ENCODE results near the gene CCSER1.

The CCSER1 gene

DNA sequence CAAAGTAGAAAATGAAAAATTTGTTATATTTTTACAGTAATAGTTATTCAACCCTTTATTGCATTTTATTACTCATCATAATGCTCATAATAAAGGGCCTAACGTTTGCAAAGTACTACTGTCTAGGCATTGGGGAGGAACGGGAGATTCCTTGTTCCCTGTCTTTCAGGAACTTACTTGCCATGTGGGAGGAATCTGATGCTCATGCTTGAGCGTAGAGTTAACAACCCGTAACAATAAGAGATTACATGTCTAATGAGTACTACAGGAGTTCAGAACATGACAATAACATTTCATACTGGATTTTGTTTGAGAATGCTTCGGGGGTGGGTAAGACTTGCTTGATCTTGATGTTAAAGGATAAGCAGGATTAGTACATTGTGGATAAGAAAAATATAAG is 2.9 kb downstream of the CCSER1 start:
- no peaks in the 10 kb centered on the region for H3K36me3 ChIP-seq (ENCODE audit: control insufficient read depth, low read depth, low read length)
- peaks cover 42% of the 10 kb centered on the region for H3K27me3 ChIP-seq (ENCODE audit: control insufficient read depth, insufficient read depth, low read length)
- H3K4me1 ChIP-seq (ENCODE audit: control insufficient read depth, low read depth, low read length): peaks cover 10% of the 10 kb centered on the region
- H3K4me3 ChIP-seq (ENCODE audit: low read length): no peak overlapping the region
- H3K9ac ChIP-seq (ENCODE audit: low read length): no peak overlapping the region
- no peak overlapping the region for H3K27ac ChIP-seq (ENCODE audit: low read length)
- H3K9me3 ChIP-seq (ENCODE audit: control insufficient read depth, low read depth, low read length): no peaks in the 10 kb centered on the region

DNA sequence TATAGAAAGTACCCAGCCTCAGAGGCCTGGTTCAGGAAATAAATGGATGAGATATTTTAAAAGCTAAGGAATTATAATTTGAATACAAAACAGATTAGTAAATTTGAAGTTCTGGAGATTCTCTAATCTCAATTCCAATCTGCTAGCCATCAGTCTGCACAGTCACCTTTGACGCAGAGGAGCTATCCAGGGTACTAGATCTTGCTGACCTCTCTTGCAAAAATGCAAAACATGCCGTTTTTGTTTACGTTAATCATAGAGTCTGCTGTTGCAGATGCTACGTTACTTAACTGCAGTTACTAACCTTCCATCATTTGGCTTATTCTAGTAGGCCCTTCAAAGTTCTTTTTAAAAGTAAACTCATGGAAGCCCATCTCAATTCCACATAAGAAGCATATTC is 10.4 kb downstream of the CCSER1 start:
- Histone ChIP-seq H3K27ac (ENCODE audit: low read length) (no peak overlapping the region), H3K36me3 (ENCODE audit: control insufficient read depth, low read depth, low read length) (no peaks in the 10 kb centered on the region), H3K4me1 (ENCODE audit: control insufficient read depth, low read depth, low read length) (no peaks in the 10 kb centered on the region), H3K4me3 (ENCODE audit: low read length) (no peak overlapping the region), H3K9ac (ENCODE audit: low read length) (no peak overlapping the region), H3K9me3 (ENCODE audit: control insufficient read depth, low read depth, low read length) (no peaks in the 10 kb centered on the region), H3K27me3 (ENCODE audit: control insufficient read depth, insufficient read depth, low read length) (no peaks in the 10 kb centered on the region)

DNA sequence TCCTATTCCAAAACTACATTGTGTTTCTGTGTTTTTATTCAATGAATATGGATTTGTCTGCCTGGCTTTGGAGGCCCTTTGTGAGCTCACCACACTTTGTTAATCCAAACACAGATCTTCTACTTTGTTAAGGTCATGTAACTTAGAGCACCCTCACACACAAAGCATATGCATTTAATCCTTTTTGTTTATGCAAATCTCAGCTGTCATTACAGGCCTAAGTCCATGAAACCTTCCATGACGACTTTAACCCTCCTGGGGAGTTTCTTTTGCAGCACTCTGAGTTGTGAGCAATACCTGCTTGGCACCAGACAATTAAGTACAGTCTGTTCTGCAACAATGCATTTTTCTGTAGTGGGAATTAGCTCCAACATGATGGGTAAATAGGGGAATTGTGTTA is 14.9 kb downstream of the CCSER1 start:
- peaks cover 6% of the 10 kb centered on the region for H3K4me1 ChIP-seq (ENCODE audit: control insufficient read depth, low read depth, low read length)
- no peaks in the 10 kb centered on the region for H3K9me3 ChIP-seq (ENCODE audit: control insufficient read depth, low read depth, low read length)
- H3K27me3 ChIP-seq (ENCODE audit: control insufficient read depth, insufficient read depth, low read length): no peaks in the 10 kb centered on the region
- no peaks in the 10 kb centered on the region for H3K36me3 ChIP-seq (ENCODE audit: control insufficient read depth, low read depth, low read length)
- no peak overlapping the region for H3K4me3 ChIP-seq (ENCODE audit: low read length)
- H3K27ac ChIP-seq (ENCODE audit: low read length): no peak overlapping the region
- H3K9ac ChIP-seq (ENCODE audit: low read length): no peak overlapping the region

DNA sequence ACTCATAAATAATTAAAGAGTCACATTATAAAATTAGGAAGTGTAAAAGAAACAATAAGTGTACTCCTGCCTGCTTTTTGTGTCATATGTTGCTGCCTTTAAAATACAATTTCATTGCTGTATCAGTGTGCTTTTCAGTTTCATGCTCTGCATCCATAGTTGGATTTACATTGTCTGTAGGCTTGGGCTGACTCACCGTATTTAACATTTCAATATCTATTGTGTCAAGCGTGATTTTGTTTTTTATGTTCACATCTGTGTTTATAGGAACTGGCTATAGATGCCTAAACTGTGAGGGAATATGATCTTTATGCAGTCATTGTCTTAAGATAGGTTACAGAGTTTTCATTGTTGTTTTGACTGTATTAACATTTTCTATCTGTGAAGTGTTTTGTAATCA is 18.1 kb downstream of the CCSER1 start:
- Histone ChIP-seq H3K9me3 (ENCODE audit: control insufficient read depth, low read depth, low read length) (no peaks in the 10 kb centered on the region), H3K4me3 (ENCODE audit: low read length) (no peak overlapping the region), H3K27me3 (ENCODE audit: control insufficient read depth, insufficient read depth, low read length) (no peaks in the 10 kb centered on the region), H3K4me1 (ENCODE audit: control insufficient read depth, low read depth, low read length) (peaks cover 6% of the 10 kb centered on the region), H3K27ac (ENCODE audit: low read length) (peak overlapping the region; percentile 2), H3K36me3 (ENCODE audit: control insufficient read depth, low read depth, low read length) (no peaks in the 10 kb centered on the region), H3K9ac (ENCODE audit: low read length) (no peak overlapping the region)

DNA sequence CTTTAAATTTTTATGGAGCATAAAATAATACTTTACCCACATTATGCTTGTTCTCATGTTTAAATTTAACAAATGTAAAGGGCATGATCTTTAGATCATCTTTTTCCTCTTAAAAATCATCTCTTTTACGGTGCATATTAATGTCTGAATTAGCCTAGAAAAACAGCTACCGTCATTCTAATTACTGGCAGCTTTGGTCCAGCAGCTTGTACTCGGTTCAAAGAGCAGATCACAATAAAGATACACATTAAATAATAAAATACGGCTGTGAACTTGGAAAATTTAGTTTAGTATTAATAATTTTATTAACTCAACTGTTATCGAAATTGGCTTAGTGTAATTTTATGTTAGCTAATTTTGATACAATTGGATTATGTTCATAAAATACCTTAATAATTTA is 19.1 kb downstream of the CCSER1 start:
- Histone ChIP-seq H3K9me3 (ENCODE audit: control insufficient read depth, low read depth, low read length) (no peaks in the 10 kb centered on the region), H3K36me3 (ENCODE audit: control insufficient read depth, low read depth, low read length) (no peaks in the 10 kb centered on the region), H3K27ac (ENCODE audit: low read length) (no peak overlapping the region), H3K27me3 (ENCODE audit: control insufficient read depth, insufficient read depth, low read length) (no peaks in the 10 kb centered on the region), H3K4me3 (ENCODE audit: low read length) (no peak overlapping the region), H3K9ac (ENCODE audit: low read length) (no peak overlapping the region), H3K4me1 (ENCODE audit: control insufficient read depth, low read depth, low read length) (peaks cover 6% of the 10 kb centered on the region)

DNA sequence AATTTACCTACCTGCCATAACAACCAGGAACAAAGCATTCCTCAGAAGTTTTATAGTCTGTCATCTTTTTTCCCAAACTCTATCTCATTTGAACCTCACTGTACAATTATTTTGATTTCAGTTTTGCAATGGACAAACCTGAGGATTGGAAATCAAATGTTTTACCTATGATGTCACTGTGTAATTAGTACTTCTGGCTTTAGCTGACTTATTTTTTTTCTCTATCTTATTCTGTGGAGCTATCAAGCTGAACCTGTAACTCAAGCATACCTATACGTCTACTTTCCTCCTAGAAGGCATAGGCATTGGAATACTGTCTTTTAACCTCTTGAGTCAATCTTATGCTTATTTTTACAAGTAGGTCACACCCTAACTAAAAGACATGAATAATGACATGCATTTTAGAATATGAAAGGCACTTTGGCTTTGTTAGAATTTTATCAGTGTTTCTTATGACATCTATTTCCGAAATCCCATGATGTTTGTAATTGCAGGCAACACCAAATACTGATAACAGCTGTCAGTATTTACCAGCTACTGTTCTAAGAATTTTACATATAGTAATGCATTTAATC is 21.5 kb downstream of the CCSER1 start:
- no peak overlapping the region for H3K9ac ChIP-seq (ENCODE audit: low read length)
- H3K4me3 ChIP-seq (ENCODE audit: low read length): no peak overlapping the region
- H3K4me1 ChIP-seq (ENCODE audit: control insufficient read depth, low read depth, low read length): peaks cover 6% of the 10 kb centered on the region
- no peak overlapping the region for H3K27ac ChIP-seq (ENCODE audit: low read length)
- H3K9me3 ChIP-seq (ENCODE audit: control insufficient read depth, low read depth, low read length): no peaks in the 10 kb centered on the region
- no peaks in the 10 kb centered on the region for H3K36me3 ChIP-seq (ENCODE audit: control insufficient read depth, low read depth, low read length)
- H3K27me3 ChIP-seq (ENCODE audit: control insufficient read depth, insufficient read depth, low read length): no peaks in the 10 kb centered on the region

DNA sequence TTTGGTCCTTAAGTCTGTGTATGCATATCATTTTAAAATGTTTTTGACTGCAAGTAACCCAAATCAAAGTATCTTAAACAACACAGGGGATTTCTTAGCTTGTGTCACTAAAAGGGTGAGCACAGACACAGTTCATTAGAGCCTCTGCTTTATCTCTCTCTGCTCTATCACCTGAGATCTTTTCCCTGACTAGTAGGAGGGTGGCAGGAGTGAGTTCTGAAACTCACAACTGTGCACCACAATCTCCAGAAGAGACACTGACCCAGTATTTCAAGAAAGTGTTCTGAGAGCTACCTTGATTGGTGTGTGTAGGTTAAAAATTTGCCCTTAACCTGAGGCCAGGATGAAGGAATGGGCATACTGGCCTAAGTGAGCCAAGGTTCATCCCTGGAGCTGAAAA is 24.8 kb downstream of the CCSER1 start:
- no peaks in the 10 kb centered on the region for H3K27me3 ChIP-seq (ENCODE audit: control insufficient read depth, insufficient read depth, low read length)
- no peak overlapping the region for H3K27ac ChIP-seq (ENCODE audit: low read length)
- H3K36me3 ChIP-seq (ENCODE audit: control insufficient read depth, low read depth, low read length): no peaks in the 10 kb centered on the region
- H3K4me1 ChIP-seq (ENCODE audit: control insufficient read depth, low read depth, low read length): no peaks in the 10 kb centered on the region
- H3K4me3 ChIP-seq (ENCODE audit: low read length): no peak overlapping the region
- no peaks in the 10 kb centered on the region for H3K9me3 ChIP-seq (ENCODE audit: control insufficient read depth, low read depth, low read length)
- H3K9ac ChIP-seq (ENCODE audit: low read length): no peak overlapping the region

DNA sequence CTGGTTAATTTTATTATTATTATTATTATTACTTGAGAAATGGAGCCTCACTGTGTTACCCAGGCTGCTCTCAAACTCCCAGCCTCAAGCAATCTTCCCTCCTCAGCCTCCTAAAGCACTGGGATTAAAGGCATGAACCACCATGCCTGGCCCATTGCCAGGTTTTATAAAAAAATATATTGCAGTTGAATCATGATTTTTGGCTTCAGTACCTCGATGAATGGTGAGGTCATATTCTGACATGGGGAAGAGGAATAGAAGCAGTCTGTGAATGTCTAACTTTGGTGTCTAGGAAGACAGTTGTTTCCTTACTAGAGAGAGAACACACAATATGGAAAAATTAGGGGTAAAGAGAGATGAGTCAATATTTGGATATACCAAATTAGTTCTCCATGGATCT is 32.0 kb downstream of the CCSER1 start:
- H3K4me1 ChIP-seq (ENCODE audit: control insufficient read depth, low read depth, low read length): no peaks in the 10 kb centered on the region
- no peak overlapping the region for H3K27ac ChIP-seq (ENCODE audit: low read length)
- H3K4me3 ChIP-seq (ENCODE audit: low read length): no peak overlapping the region
- no peaks in the 10 kb centered on the region for H3K36me3 ChIP-seq (ENCODE audit: control insufficient read depth, low read depth, low read length)
- H3K27me3 ChIP-seq (ENCODE audit: control insufficient read depth, insufficient read depth, low read length): no peaks in the 10 kb centered on the region
- H3K9ac ChIP-seq (ENCODE audit: low read length): no peak overlapping the region
- no peaks in the 10 kb centered on the region for H3K9me3 ChIP-seq (ENCODE audit: control insufficient read depth, low read depth, low read length)

DNA sequence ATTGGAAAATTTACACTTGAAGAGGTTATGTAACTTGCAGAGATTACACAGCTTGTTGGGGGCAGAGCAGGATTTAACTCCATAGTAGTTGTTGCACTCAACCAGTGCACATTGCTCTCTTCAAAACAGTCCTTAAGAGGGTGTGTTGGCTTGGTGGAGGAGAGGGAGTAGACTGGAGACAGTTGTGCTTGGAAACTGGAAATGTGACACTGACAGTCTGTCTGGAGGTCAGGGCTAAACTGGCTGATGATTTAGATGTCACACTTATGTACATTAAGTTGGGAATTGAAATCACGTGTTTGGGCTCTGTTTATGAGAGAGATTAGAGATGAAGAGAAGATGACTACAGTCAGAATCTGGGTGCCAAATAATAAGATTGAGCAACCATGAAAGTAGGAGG is 32.9 kb downstream of the CCSER1 start:
- Histone ChIP-seq H3K27ac (ENCODE audit: low read length) (no peak overlapping the region), H3K4me3 (ENCODE audit: low read length) (no peak overlapping the region), H3K4me1 (ENCODE audit: control insufficient read depth, low read depth, low read length) (no peaks in the 10 kb centered on the region), H3K27me3 (ENCODE audit: control insufficient read depth, insufficient read depth, low read length) (no peaks in the 10 kb centered on the region), H3K9me3 (ENCODE audit: control insufficient read depth, low read depth, low read length) (no peaks in the 10 kb centered on the region), H3K36me3 (ENCODE audit: control insufficient read depth, low read depth, low read length) (no peaks in the 10 kb centered on the region), H3K9ac (ENCODE audit: low read length) (no peak overlapping the region)

DNA sequence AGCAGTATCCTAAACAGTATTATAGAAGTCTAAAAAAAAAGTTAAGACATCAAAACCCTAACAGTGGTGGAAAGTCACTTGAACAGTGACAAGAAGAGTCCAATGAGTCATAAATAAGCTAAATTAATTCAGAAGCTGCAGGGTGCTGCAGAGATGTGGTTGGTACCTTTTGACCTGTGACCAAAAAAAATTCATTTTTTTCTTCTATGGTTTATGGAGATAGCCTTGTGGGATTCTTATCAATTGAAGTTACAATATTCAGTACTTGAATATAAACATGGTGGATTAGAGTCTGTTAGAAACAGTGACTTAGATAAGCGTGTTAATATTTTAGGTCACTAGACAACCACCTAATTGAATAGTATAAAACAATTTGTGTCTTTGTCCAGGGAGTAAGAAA is 35.4 kb downstream of the CCSER1 start:
- Histone ChIP-seq H3K9me3 (ENCODE audit: control insufficient read depth, low read depth, low read length) (no peaks in the 10 kb centered on the region), H3K27me3 (ENCODE audit: control insufficient read depth, insufficient read depth, low read length) (no peaks in the 10 kb centered on the region), H3K27ac (ENCODE audit: low read length) (no peak overlapping the region), H3K4me3 (ENCODE audit: low read length) (no peak overlapping the region), H3K9ac (ENCODE audit: low read length) (no peak overlapping the region), H3K4me1 (ENCODE audit: control insufficient read depth, low read depth, low read length) (no peaks in the 10 kb centered on the region), H3K36me3 (ENCODE audit: control insufficient read depth, low read depth, low read length) (no peaks in the 10 kb centered on the region)

DNA sequence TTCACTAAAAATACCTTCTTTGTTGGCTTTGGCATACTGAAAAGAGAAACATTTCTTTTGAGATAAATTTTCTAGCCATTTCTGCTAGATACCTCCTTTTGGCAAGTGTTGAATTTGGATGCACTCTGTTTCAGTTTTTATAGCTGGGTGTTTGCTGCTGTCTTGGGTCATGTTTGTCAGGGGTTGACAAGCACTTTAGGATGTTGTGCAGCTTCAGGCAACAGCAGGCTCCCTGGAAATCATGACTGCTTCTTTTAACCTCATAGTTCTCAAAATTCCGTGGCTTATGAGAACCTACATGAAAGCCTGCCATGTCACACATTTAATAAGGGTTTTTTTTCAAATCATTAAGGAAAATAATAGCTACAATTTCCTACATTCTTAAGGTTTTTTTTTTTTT is 36.7 kb downstream of the CCSER1 start:
- no peaks in the 10 kb centered on the region for H3K27me3 ChIP-seq (ENCODE audit: control insufficient read depth, insufficient read depth, low read length)
- no peaks in the 10 kb centered on the region for H3K36me3 ChIP-seq (ENCODE audit: control insufficient read depth, low read depth, low read length)
- no peaks in the 10 kb centered on the region for H3K9me3 ChIP-seq (ENCODE audit: control insufficient read depth, low read depth, low read length)
- H3K27ac ChIP-seq (ENCODE audit: low read length): no peak overlapping the region
- H3K4me3 ChIP-seq (ENCODE audit: low read length): no peak overlapping the region
- no peaks in the 10 kb centered on the region for H3K4me1 ChIP-seq (ENCODE audit: control insufficient read depth, low read depth, low read length)
- H3K9ac ChIP-seq (ENCODE audit: low read length): no peak overlapping the region

DNA sequence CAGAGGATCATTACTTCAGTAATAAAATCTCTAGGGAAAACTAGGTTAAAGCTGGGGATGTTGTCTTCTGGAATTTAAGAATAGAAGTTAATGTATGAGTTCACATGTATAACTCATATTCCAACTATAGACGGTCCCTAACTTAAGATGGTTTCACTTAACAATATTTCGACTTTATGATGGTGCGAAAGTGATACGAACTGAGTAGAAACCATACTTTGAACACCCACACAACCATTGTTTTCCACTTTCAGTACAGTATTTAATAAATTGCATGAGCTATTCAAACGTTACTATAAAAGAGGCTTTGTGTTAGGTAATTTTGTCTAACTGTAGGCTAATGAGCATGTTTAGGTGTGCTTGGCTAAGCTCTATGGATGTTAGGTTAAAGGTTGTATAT is 38.7 kb downstream of the CCSER1 start:
- Histone ChIP-seq H3K27ac (ENCODE audit: low read length) (no peak overlapping the region), H3K9me3 (ENCODE audit: control insufficient read depth, low read depth, low read length) (no peaks in the 10 kb centered on the region), H3K27me3 (ENCODE audit: control insufficient read depth, insufficient read depth, low read length) (no peaks in the 10 kb centered on the region), H3K4me1 (ENCODE audit: control insufficient read depth, low read depth, low read length) (no peaks in the 10 kb centered on the region), H3K36me3 (ENCODE audit: control insufficient read depth, low read depth, low read length) (no peaks in the 10 kb centered on the region), H3K9ac (ENCODE audit: low read length) (no peak overlapping the region), H3K4me3 (ENCODE audit: low read length) (no peak overlapping the region)
